ENCODE measurements around the gene SDK1. TPM values are rescaled to one million over a fixed set of nuclear protein-coding genes. Genes with fewer than 3 reads are reported as not detected.

The SDK1 gene
- total RNA-seq, 1 donor from 2014 or later: 1.3 TPM

GRCh38 chr7:4133491-4134044, 832.5 kb downstream of the SDK1 start:
- CTCF ChIA-PET: no interaction called here
- no peak overlapping the region for H3K27ac Mint-ChIP-seq
- H3K4me3 Mint-ChIP-seq: no peak overlapping the region
- intact Hi-C loops (cut with micrococcal nuclease): no loop called here
- H3K9me3 Mint-ChIP-seq: no peaks in the 10 kb centered on the region
- no peaks in the 10 kb centered on the region for H3K36me3 Mint-ChIP-seq (ENCODE audit: low read depth)
- no peaks in the 10 kb centered on the region for H3K27me3 Mint-ChIP-seq
- POLR2A ChIA-PET: interaction anchor here (0.6 kb wide), 1 partner anchor 1042 kb away, joined by 6 read pairs; no protein-coding TSS in a partner anchor
- H3K4me1 Mint-ChIP-seq: no peaks in the 10 kb centered on the region
- ATAC-seq (ENCODE audit: low read depth): no peak
- no peak for TF ChIP-seq CTCF (IDR thresholded peaks at IDR 0.05)
- DNase-seq: no peak

GRCh38 chr7:4134204-4134603, 833.2 kb downstream of the SDK1 start:
- CTCF ChIA-PET: no interaction called here
- POLR2A ChIA-PET: no interaction called here
- no peak for DNase-seq
- Mint-ChIP-seq H3K9me3 (no peaks in the 10 kb centered on the region), H3K27me3 (no peaks in the 10 kb centered on the region), H3K27ac (no peak overlapping the region), H3K4me3 (no peak overlapping the region), H3K4me1 (no peaks in the 10 kb centered on the region), H3K36me3 (ENCODE audit: low read depth) (no peaks in the 10 kb centered on the region)
- intact Hi-C loops (cut with micrococcal nuclease): no loop called here
- no peak for TF ChIP-seq CTCF (IDR thresholded peaks at IDR 0.05)
- ATAC-seq (ENCODE audit: low read depth): no peak

GRCh38 chr7:4134631-4135030, 833.6 kb downstream of the SDK1 start:
- H3K27ac Mint-ChIP-seq: no peak overlapping the region
- ATAC-seq (ENCODE audit: low read depth) (no peak), DNase-seq (no peak)
- intact Hi-C loops (cut with micrococcal nuclease): no loop called here
- H3K36me3 Mint-ChIP-seq (ENCODE audit: low read depth): no peaks in the 10 kb centered on the region
- no peaks in the 10 kb centered on the region for H3K9me3 Mint-ChIP-seq
- ChIA-PET CTCF (no interaction called here), POLR2A (no interaction called here)
- H3K4me3 Mint-ChIP-seq: no peak overlapping the region
- TF ChIP-seq CTCF (IDR thresholded peaks at IDR 0.05): no peak
- H3K4me1 Mint-ChIP-seq: no peaks in the 10 kb centered on the region
- no peaks in the 10 kb centered on the region for H3K27me3 Mint-ChIP-seq

GRCh38 chr7:4135301-4135700, 834.2 kb downstream of the SDK1 start:
- CTCF ChIA-PET: no interaction called here
- intact Hi-C loops (cut with micrococcal nuclease): no loop called here
- H3K4me1 Mint-ChIP-seq: no peaks in the 10 kb centered on the region
- DNase-seq: no peak
- H3K27ac Mint-ChIP-seq: no peak overlapping the region
- H3K4me3 Mint-ChIP-seq: no peak overlapping the region
- no peaks in the 10 kb centered on the region for H3K9me3 Mint-ChIP-seq
- no peaks in the 10 kb centered on the region for H3K27me3 Mint-ChIP-seq
- POLR2A ChIA-PET: no interaction called here
- no peak for TF ChIP-seq CTCF (IDR thresholded peaks at IDR 0.05)
- no peak for ATAC-seq (ENCODE audit: low read depth)
- H3K36me3 Mint-ChIP-seq (ENCODE audit: low read depth): no peaks in the 10 kb centered on the region

- Mint-ChIP-seq H3K27me3 (no peaks in the 10 kb centered on the region), H3K36me3 (ENCODE audit: low read depth) (no peaks in the 10 kb centered on the region), H3K4me3 (no peak overlapping the region), H3K4me1 (no peaks in the 10 kb centered on the region), H3K9me3 (no peaks in the 10 kb centered on the region), H3K27ac (no peak overlapping the region)
- ChIA-PET CTCF (no interaction called here), POLR2A (no interaction called here)
- DNase-seq: no peak
- TF ChIP-seq CTCF (IDR thresholded peaks at IDR 0.05): no peak
- ATAC-seq (ENCODE audit: low read depth): no peak
- intact Hi-C loops (cut with micrococcal nuclease): no loop called here
Measured at GRCh38 chr7:4136036-4136435, 835.0 kb downstream of the SDK1 start.

Data from activated B cell treated with CpG ODN at 0.5 μM for 24 hours (primary cell).